ENCODE data around the gene NOCT. TPM values are rescaled to one million over a fixed set of nuclear protein-coding genes. Genes with fewer than 3 reads are reported as not detected.
"Not testable (repeated sequence)": the region's sequence is repeated elsewhere in the genome, so short reads cannot be mapped to it uniquely, and the experiment has no call there.

Gene NOCT
- total and polyA plus RNA-seq, 7 donors: 1.8 to 10.9 (median 2.9) TPM

- Histone ChIP-seq H3K27me3 (no peaks in the 10 kb centered on the region), H3K36me3 (no peaks in the 10 kb centered on the region), H3K9me3 (no peaks in the 10 kb centered on the region), H3K4me3 (no peak overlapping the region), H3K4me1 (no peaks in the 10 kb centered on the region), H3K27ac (no peak overlapping the region)
- DNase-seq: peak; percentile 11
- WGBS, 2 donors: 66 to 92% methylated on average over 2 of the region's 2 CpGs
- TF ChIP-seq CTCF (IDR thresholded peaks at IDR 0.05) (no peak), EP300 (IDR thresholded peaks at IDR 0.05) (no peak), POLR2AphosphoS5 (IDR thresholded peaks at IDR 0.05) (no peak), POLR2A (IDR thresholded peaks at IDR 0.05) (no peak)
- intact Hi-C loops (cut with DNase I): no loop called here
Measured at GRCh38 chr4:139007640-139008039, 7.9 kb upstream of the NOCT start.

- H3K9me3 ChIP-seq; H3K4me3 ChIP-seq; H3K27ac ChIP-seq; intact Hi-C loops (cut with DNase I); H3K36me3 ChIP-seq; H3K27me3 ChIP-seq; H3K4me1 ChIP-seq: not testable (repeated sequence)
- 95 to 98% methylated on average over 7 of the region's 7 CpGs for WGBS, 2 donors
- DNase-seq: peak; percentile 14
Measured at GRCh38 chr4:139008278-139008677, 7.3 kb upstream of the NOCT start.

GRCh38 chr4:139009702-139010101 is 5.9 kb upstream of the NOCT start:
- 29 to 62% methylated on average over 1 of the region's 1 CpG for WGBS, 2 donors
- no peaks in the 10 kb centered on the region for H3K9me3 ChIP-seq
- TF ChIP-seq POLR2AphosphoS5 (IDR thresholded peaks at IDR 0.05): no peak
- TF ChIP-seq POLR2A (IDR thresholded peaks at IDR 0.05): no peak
- TF ChIP-seq EP300 (IDR thresholded peaks at IDR 0.05): no peak
- TF ChIP-seq CTCF (IDR thresholded peaks at IDR 0.05): no peak
- H3K27ac ChIP-seq: no peak overlapping the region
- H3K4me1 ChIP-seq: peaks cover 0 to 8% (median 4%) of the 10 kb centered on the region in 4 donors
- no peak overlapping the region for H3K4me3 ChIP-seq
- no peak for DNase-seq
- intact Hi-C loops (cut with DNase I): no loop called here
- H3K27me3 ChIP-seq: no peaks in the 10 kb centered on the region
- H3K36me3 ChIP-seq: no peaks in the 10 kb centered on the region

GRCh38 chr4:139011225-139011950 is 4.2 kb upstream of the NOCT start:
- WGBS, 2 donors: 35 to 77% methylated on average over 16 of the region's 16 CpGs
- no peaks in the 10 kb centered on the region for H3K36me3 ChIP-seq
- no peaks in the 10 kb centered on the region for H3K27me3 ChIP-seq
- no peak overlapping the region for H3K4me3 ChIP-seq
- H3K4me1 ChIP-seq: peaks cover 0 to 18% (median 9%) of the 10 kb centered on the region in 4 donors
- no peaks in the 10 kb centered on the region for H3K9me3 ChIP-seq
- TF ChIP-seq POLR2A (IDR thresholded peaks at IDR 0.05): no peak
- TF ChIP-seq CTCF (IDR thresholded peaks at IDR 0.05): no peak
- no peak for TF ChIP-seq EP300 (IDR thresholded peaks at IDR 0.05)
- no peak for TF ChIP-seq POLR2AphosphoS5 (IDR thresholded peaks at IDR 0.05)
- no peak overlapping the region for H3K27ac ChIP-seq
- intact Hi-C loops (cut with DNase I): no loop called here
- DNase-seq: peak; percentile 35

GRCh38 chr4:139014371-139015268 is 961 bp upstream of the NOCT start:
- H3K27ac ChIP-seq: peak overlapping the region; percentile 79 to 93 (median 82)
- no peaks in the 10 kb centered on the region for H3K27me3 ChIP-seq
- peaks cover 0 to 29% (median 10%) of the 10 kb centered on the region in 4 donors for H3K4me1 ChIP-seq
- DNase-seq: peak; percentile 15
- H3K36me3 ChIP-seq: no peaks in the 10 kb centered on the region
- H3K4me3 ChIP-seq: peak overlapping the region; percentile 58 to 82 (median 68)
- 5 to 37% methylated on average over 9 of the region's 9 CpGs for WGBS, 2 donors
- intact Hi-C loops (cut with DNase I): no loop called here
- TF ChIP-seq EP300 (IDR thresholded peaks at IDR 0.05): peak in 1 of 4 donors; percentile 32
- TF ChIP-seq POLR2AphosphoS5 (IDR thresholded peaks at IDR 0.05): peak in 2 of 4 donors; percentile 14 to 73
- TF ChIP-seq CTCF (IDR thresholded peaks at IDR 0.05): no peak
- H3K9me3 ChIP-seq: no peaks in the 10 kb centered on the region
